HG02870 (cell line): ENCODE data around the gene GGNBP2.
"Not testable (repeated sequence)": the region's sequence is repeated elsewhere in the genome, so short reads cannot be mapped to it uniquely, and the experiment has no call there.

Experiments
- ATAC-seq: cut with Tn5 transposase; IDR thresholded peaks from one replicate; pipeline ENCODE4 v1.9.1; 2021; ENCODE audit warnings: mild to moderate bottlenecking, moderate library complexity; ENCODE audit not compliant: unreplicated experiment

Gene GGNBP2, protein sequence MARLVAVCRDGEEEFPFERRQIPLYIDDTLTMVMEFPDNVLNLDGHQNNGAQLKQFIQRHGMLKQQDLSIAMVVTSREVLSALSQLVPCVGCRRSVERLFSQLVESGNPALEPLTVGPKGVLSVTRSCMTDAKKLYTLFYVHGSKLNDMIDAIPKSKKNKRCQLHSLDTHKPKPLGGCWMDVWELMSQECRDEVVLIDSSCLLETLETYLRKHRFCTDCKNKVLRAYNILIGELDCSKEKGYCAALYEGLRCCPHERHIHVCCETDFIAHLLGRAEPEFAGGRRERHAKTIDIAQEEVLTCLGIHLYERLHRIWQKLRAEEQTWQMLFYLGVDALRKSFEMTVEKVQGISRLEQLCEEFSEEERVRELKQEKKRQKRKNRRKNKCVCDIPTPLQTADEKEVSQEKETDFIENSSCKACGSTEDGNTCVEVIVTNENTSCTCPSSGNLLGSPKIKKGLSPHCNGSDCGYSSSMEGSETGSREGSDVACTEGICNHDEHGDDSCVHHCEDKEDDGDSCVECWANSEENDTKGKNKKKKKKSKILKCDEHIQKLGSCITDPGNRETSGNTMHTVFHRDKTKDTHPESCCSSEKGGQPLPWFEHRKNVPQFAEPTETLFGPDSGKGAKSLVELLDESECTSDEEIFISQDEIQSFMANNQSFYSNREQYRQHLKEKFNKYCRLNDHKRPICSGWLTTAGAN

DNA sequence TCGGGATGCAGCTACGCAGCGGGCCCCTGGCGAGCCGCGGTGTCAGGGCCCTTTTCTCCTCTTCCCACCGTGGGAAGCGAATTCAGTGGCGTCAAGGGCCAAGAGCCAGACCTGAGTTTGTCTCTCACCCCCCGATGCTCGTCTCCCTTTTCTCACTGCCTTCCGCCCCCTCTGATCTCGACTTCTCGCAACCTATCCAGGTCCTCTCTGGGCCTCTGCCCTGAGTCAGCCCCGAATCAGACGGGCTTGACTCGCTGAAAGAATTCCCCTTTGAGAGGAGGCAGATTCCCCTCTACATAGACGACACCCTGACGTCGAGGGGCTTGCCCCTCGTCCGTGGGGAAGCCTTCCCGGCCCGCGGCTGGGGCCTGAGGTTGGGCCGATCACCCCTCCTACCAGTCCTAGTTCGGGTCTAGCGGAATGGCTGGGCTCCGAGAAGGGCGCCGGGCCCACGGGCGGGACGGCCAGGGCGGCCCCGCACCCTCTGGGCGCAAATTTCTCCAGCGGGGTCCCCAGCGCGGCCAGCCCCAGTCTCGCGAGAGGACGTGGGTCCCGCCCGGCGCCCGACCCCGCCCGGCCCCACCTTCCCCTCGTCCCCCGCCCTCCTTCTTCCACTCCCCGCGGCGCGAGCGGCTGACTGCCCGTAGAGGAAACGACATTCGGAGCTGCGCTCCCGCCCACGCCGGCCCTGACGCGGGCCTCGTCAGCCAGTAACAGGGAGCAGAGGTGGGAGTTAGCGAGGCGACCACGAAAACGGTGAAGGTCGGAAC, at the start of gene GGNBP2:
TSS of gene GGNBP2 (plus strand) at position 613 of the 770 bp plus-strand sequence. CDS start 806 bp downstream, outside the sequence.
- ATAC-seq, result peak; percentile 52

- ATAC-seq, result no peak
Observed at GRCh38 chr17:36495076-36495578, 49.6 kb upstream of the GGNBP2 start.

GRCh38 chr17:36496018-36496789, 48.5 kb upstream of the GGNBP2 start:
- no peak for ATAC-seq

GRCh38 chr17:36498155-36498554, 46.6 kb upstream of the GGNBP2 start:
- no peak for ATAC-seq

DNA sequence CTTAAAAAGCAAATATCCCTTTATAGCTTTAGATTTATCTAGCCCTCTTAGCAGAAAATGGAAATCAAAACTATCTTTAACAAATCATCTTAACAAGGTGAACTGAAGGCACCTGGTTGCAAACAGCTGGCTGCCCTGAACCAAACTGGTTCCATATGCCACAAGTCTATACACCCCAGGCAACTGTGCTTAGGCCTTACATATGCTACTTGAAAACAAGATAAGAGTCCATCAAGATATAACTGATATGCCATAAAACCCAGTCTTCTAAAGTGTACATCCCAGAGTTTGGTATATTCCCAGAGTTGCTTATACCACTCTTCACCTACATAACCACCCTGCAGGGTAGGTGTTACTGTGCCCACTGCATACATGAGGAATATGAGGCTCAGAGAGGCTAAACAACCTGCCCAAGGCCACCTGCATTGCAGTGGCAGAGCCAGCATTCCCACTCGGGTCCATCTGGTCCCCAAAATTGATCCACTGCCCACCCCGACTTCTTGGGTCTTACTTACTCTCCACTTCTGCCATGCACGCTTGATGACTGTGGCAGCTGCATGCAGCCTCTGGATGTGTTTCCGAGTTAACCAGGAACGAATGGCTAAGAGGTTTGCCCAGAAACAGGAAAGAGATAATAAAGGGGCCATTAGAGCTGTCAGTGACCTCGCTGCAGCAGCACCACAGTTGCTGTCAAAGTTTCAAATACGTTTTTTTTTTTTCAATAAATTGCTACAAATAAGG, 46.0 kb upstream of the GGNBP2 start:
- no peak for ATAC-seq

DNA sequence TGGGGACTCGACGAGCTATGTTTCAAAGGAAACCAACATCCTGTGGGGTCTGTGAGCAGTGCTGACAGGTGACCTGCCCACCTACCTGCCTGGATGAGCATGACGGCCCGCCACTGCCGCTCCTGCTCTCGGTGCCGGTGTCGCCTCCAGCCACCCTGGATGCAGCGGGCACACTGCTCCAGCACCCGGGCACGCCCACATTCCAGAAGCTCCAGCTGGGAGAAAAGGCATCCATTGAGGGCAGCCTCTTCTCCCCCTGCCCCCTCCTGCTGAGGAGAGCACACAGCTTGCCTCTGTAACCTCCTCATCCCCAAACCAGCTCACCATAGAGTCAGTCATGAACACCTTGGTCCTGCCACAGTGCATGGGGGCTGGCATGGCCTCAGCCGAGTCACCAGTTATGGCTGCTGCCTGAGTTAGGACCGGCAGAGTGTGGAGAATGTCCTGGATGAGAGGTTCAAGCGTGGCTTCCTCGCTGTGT, 43.9 kb upstream of the GGNBP2 start:
- no peak for ATAC-seq

DNA sequence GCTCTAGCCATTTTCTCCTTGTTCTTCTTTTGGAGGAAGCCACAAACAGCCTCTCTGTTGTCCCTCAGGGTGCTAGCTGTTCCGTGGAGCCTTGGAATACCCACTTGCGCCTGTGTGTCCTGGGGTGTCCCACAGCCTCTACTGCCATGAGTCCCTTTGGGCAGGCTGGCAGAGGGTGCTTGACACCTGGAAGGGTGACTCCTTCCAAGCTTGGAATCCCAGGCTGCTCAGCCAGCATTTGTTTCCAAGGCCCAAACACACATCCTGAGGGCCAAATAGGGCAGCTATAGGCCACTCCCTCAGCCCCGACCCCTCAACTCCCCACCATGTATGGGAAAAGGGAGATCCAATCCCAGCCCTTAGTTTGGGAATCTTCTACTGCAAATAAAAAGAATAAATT, 43.4 kb upstream of the GGNBP2 start:
- no peak for ATAC-seq

DNA sequence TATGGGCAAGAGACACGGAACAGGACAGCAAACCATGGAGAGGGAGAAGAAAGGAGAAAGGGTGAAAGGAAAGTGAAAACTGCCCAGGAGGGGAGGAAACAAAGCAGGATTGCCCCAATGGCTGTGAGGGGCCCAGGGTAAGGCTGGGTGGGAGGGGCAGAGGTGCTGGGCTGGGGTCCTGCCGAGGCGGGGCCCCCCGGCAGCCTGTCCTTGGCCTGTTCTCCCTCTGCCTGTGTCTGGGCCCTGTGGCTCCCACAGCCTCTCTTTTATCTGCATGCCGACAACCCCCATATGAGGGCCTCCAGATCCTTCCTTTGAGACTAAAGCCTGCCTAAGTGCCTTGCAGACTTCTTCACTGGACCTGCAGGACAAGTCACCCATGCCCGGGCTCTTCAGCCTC, 42.8 kb upstream of the GGNBP2 start:
- no peak for ATAC-seq

DNA sequence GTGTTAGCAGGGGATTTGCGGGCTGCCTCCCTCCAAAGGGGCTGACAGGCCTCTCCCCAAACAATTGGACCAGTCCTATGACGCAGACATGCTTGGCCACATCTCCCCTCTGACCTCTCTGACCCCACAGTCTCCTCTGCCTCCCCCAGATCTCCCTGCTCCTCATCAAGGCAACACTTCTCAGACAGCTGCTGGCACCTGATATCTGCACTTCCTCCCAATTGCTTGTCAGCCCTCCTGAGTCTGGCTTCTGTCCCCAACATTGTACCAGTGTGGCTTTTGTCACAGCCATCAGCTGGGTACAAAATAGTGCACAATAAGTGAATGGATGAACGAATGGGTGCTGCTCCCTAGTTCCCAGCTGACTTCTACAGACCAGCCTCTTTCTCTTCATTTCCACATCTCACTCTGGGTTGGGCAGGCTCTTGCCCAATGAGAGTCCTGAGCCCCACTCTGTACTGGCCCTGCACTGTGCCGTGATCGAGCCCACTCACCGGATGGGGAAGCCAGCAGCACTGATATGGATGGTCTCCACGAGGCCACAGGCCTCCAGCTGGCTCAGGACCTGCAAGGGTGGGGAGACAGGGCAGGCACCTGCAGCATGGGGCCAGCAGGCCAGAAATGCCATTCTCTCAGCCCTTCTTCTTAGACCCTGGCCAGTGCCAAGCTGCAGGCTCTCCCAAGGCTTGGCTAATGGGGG, 41.1 kb upstream of the GGNBP2 start:
- no peak for ATAC-seq

GRCh38 chr17:36504156-36504545, 40.6 kb upstream of the GGNBP2 start:
- ATAC-seq, result no peak

GRCh38 chr17:36505171-36505570, 39.5 kb upstream of the GGNBP2 start:
- no peak for ATAC-seq

- ATAC-seq, result no peak
Observed at GRCh38 chr17:36506249-36506826, 38.4 kb upstream of the GGNBP2 start.

DNA sequence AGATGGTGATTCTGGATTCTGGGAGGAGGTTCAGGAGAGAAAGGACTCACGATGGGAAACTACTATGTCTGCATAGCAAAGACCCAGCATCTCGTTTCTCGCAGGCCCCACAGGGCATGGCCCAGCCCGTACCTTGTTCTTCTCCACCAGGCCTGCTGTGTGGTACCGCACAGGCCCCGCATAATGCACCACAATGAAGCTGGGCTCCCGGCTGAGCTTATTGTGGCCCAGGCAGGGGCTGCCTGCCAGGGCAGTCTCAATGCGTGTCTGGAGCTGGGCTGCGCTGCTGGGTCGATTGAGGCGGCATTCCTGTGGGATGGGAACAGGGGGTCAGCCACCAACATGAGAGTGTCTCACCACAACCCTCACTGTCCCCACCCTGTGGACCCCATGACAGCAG, 37.9 kb upstream of the GGNBP2 start:
- ATAC-seq, result no peak

DNA sequence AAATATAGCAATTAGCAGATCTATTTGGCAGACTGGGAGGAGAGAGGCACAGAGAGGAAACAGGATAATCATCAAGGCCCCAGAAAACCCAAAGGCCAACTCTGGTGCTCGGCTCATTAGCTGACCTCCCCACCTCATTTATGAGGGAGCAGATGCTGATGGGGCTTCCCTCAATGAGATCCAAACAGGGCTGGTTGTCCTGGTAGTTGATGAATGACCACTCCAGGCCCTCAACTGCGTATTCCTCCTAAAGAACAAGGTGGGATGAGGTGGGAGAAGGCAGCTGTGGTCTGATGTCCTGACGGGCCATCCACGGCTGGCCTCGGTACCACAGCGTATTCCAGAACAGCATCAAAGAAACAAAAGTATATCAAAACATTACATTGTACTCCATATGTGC, 37.5 kb upstream of the GGNBP2 start:
- no peak for ATAC-seq

DNA sequence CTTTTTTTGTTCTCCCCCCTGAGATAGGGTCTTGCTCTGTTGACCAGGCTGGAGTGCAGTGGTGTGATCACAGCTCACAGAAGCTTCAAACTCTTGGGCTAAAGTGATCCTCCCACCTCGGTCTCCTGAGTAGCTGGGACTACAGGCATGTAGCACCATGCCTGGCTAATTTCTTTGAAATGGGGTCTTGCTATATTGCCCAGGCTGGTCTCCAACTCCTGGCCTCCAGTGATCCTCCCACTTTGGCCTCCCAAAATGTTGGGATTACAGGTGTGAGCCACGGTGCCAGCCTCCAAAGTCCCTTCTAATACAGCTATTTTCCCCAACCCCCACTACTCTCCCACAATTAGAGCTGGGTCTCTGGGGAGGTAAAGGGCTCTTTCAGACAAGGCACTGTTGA, 36.3 kb upstream of the GGNBP2 start:
- ATAC-seq, result not testable (repeated sequence)

DNA sequence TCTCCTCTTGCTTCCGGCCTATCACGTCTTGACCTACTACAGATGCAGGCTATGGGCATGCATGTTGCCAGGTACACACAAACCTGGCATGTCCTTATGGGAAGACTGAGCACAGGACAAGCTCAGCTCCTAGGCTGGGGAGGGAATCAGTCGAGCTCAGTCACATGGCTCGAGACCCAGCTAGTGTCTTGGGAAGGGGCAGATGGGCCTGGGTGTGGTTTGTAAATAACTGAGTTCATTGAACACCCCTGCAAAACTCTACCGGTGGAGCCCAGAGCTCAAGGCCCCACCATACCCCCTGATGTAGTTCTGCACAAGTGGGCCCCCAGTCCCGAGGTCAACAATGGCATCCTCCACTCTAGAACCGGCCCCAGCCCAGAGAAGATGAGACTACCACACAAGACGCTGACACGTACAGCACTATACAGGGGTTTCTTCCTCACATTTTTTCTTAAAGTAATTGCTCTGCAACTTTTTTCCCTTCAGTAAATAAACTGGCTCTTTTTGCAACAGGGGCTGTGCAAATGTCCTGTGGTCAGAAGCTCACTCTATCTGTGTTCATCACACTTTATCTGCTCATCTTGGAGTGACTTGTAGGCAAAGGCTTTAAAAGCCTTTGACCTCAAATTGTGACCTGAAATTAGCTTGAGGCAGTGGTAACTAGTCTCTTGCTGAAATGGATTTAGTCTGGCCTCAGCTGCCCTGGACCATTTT, 35.3 kb upstream of the GGNBP2 start:
- ATAC-seq, result no peak

GRCh38 chr17:36510636-36511035, 34.1 kb upstream of the GGNBP2 start:
- no peak for ATAC-seq

DNA sequence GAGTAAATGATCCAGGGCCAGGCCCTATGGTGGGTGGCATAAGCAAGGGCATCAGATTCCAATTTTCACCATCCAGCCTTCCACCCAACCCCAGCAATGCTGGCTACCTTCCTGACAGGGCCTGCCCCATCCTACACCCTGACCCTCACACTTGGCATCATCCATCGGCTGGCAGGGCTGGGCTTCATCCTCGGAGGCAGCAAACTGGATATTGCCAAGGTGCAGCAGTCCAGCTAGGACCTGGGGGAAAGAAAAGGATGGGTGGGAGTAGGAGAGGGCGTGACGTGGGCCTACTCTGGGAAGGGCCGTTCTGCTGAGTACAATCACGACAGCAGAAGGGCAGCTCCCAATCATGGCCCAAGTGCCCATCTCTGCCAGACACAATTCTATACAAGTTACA, 33.5 kb upstream of the GGNBP2 start:
- no peak for ATAC-seq
